K562 (cell line): ENCODE measurements around the gene ITPRIPL1. TPM values are rescaled to one million over a fixed set of nuclear protein-coding genes. Genes with fewer than 3 reads are reported as not detected.

Source experiments
- ATAC-seq: fragments of 200-7000 bp; cut with Tn5 transposase; 3 replicates; pipeline ENCODE4 v1.9.1; 2020; ENCODE audit warnings: moderate library complexity
- BruUV-seq: library from RNA; stranded (reverse); fragments of 400-500 nt; replicated peaks from 2 replicates; lab custom pipeline; 2021; lab: Mats Ljungman, UMichigan
- CTCF ChIA-PET: fragments of 300-600 bp; formaldehyde crosslinking; extraction: SDS; loops from one replicate; lab custom pipeline; 2021; ENCODE audit warnings: low intra/inter-chr PET ratio; lab: Yijun Ruan, JAX
- POLR2A ChIA-PET: fragments of 300-600, 350-650 bp; sonication (Branson Sonifier 250); formaldehyde crosslinking; extraction: SDS; loops from one replicate; lab custom pipeline; 2021; ENCODE audit warnings: antibody characterized with exemption, inconsistent platforms; lab: Yijun Ruan, JAX
- DNase-seq, 4 experiments: peaks; one replicate each; pipeline versions ENCODE4 v3.0.0 to v3.0.0-alpha.2; 2011 to 2018; ENCODE audit warnings: low spot score in 3 of 4, mixed read lengths in 3 of 4; ENCODE audit errors: extremely low read depth in 1 of 4
- FAIRE-seq: peaks from 2 replicates; lab custom pipeline; 2011; peaks lifted over from hg19 to GRCh38; lab: Jason Lieb, UNC
- H2AFZ ChIP-seq: 2 replicates; pipeline ENCODE4 v1.6.0; 2011; ENCODE audit warnings: low read depth, low read length, control low read depth, inconsistent platforms
- H3K27ac ChIP-seq: fragments of 200-600 bp; 3 replicates; pipeline ENCODE4 v1.8.0; 2011; ENCODE audit warnings: low read depth, mild to moderate bottlenecking, control low read depth, inconsistent platforms, low read length, moderate library complexity, mixed read lengths; ENCODE audit errors: extremely low read depth
- H3K27me3 ChIP-seq, 2 experiments: fragments of 300-600 bp in 1 of 2; 2 replicates in 1 of 2; 3 replicates in 1 of 2; pipeline versions ENCODE4 v1.6.0 to v1.8.0; 2011; ENCODE audit warnings: inconsistent platforms in 2 of 2, low read length in 2 of 2, mild to moderate bottlenecking in 1 of 2, mixed read lengths in 1 of 2, moderate library complexity in 1 of 2; ENCODE audit not compliant: control insufficient read depth in 2 of 2, insufficient read depth in 2 of 2
- H3K36me3 ChIP-seq: fragments of 300-600 bp; 3 replicates; pipeline ENCODE4 v1.8.0; 2011; ENCODE audit warnings: mild to moderate bottlenecking, low read length, inconsistent platforms; ENCODE audit not compliant: control insufficient read depth, insufficient read depth
- H3K4me1 ChIP-seq, 2 experiments: fragments of 200-600 bp in 1 of 2; replicated peaks in 1 of 2; 2 replicates in 1 of 2; 3 replicates in 1 of 2; pipeline versions ENCODE4 v1.5.1 to v1.8.0; 2011; ENCODE audit warnings: inconsistent platforms in 2 of 2, low read length in 2 of 2, mild to moderate bottlenecking in 1 of 2, mixed read lengths in 1 of 2, moderate library complexity in 1 of 2; ENCODE audit not compliant: control insufficient read depth in 2 of 2, insufficient read depth in 2 of 2
- H3K4me2 ChIP-seq: 2 replicates; pipeline ENCODE4 v1.6.1; 2011; ENCODE audit warnings: low read length, control low read depth, inconsistent platforms, mixed read lengths; ENCODE audit not compliant: insufficient read depth
- H3K4me3 ChIP-seq: fragments of 200-600 bp; sonication (generic), shearing (Covaris generic); 2 replicates; pipeline ENCODE4 v1.5.1; 2016; ENCODE audit warnings: control low read depth, inconsistent platforms
- H3K79me2 ChIP-seq: fragments of 200-600 bp; 3 replicates; pipeline ENCODE4 v1.8.0; 2011; ENCODE audit warnings: low read length, inconsistent platforms; ENCODE audit not compliant: control insufficient read depth, insufficient read depth
- H3K9ac ChIP-seq, 2 experiments: 2 replicates each; pipeline versions ENCODE4 v1.6.0 to v1.6.1; 2011; ENCODE audit warnings: low read depth in 2 of 2, low read length in 2 of 2, control low read depth in 1 of 2, inconsistent platforms in 1 of 2, mild to moderate bottlenecking in 1 of 2, mixed read lengths in 1 of 2; ENCODE audit not compliant: insufficient read depth in 1 of 2
- H3K9me1 ChIP-seq: one replicate; pipeline ENCODE4 v1.6.0; 2011; ENCODE audit warnings: inconsistent platforms, mild to moderate bottlenecking, low read length, moderate library complexity; ENCODE audit not compliant: control insufficient read depth, insufficient read depth
- H3K9me3 ChIP-seq: replicated peaks from 2 replicates; pipeline ENCODE4 v1.5.1; 2011; ENCODE audit warnings: low read depth, low read length, inconsistent platforms; ENCODE audit not compliant: control insufficient read depth, insufficient read depth
- H4K20me1 ChIP-seq: replicated peaks from 2 replicates; pipeline ENCODE4 v1.6.1; 2011; ENCODE audit warnings: low read length, inconsistent platforms, mixed read lengths; ENCODE audit not compliant: control insufficient read depth, insufficient read depth
- FOXJ2 ChIP-seq: fragments of 200-800 bp; sonication (Bioruptor generic); IDR thresholded peaks from 2 replicates; pipeline ENCODE4 v1.6.1; 2016; ENCODE audit warnings: missing genetic modification characterization, missing compliant biosample characterization
- GTF2A2 ChIP-seq: IDR thresholded peaks from 2 replicates; pipeline ENCODE4 v1.6.1; 2016; ENCODE audit warnings: mild to moderate bottlenecking, missing genetic modification characterization, missing compliant biosample characterization
- MED1 ChIP-seq: sonication (generic); formaldehyde crosslinking; IDR thresholded peaks from 2 replicates; pipeline ENCODE4 v1.8.1; 2023; ENCODE audit warnings: missing genetic modification reagents, borderline replicate concordance
- NCOA4 ChIP-seq: fragments of 450-650 bp; IDR thresholded peaks from 2 replicates; pipeline ENCODE4 v1.6.1; 2018; ENCODE audit warnings: mild to moderate bottlenecking; ENCODE audit not compliant: partially characterized antibody
- PHF20 ChIP-seq: fragments of 450-650 bp; IDR thresholded peaks from 2 replicates; pipeline ENCODE4 v1.6.1; 2018; ENCODE audit not compliant: partially characterized antibody
- TSC22D4 ChIP-seq: fragments of 450-650 bp; IDR thresholded peaks from 2 replicates; pipeline ENCODE4 v1.6.1; 2016; ENCODE audit warnings: missing genetic modification characterization, missing biosample characterization, control low read depth
- WGBS: fragments of 100-300 bp; shearing (Covaris generic); methylation state at CpG from one replicate; pipeline ENCODE4 v1.1.6; 2016; ENCODE audit warnings: low coverage, mixed read lengths; ENCODE audit not compliant: insufficient coverage; ENCODE audit errors: missing lambda C conversion rate; 5-methylcytosine and 5-hydroxymethylcytosine counted together
- in situ Hi-C: fragments of 300-500 bp; cut with MboI; formaldehyde crosslinking; loops from 4 replicates; pipeline ENCODE4 v1.15.0; 2018; ENCODE audit warnings: inconsistent platforms, mixed read lengths
- intact Hi-C: fragments of 100-400 bp; cut with micrococcal nuclease; formaldehyde crosslinking; loops from 2 replicates; pipeline ENCODE4 v1.14.2; 2022
- polyA plus RNA-seq, 8 experiments: library from polyadenylated mRNA; depleted of rRNA in 4 of 8; stranded (reverse) in 5 of 8; unstranded in 3 of 8; fragments of >200 nt; fragmentation: Nextera tagmentation in 2 of 8; fragmentation: Illumina TruSeq in 1 of 8; extraction: Ambion mirVana in 2 of 8; extraction: Trizol in 1 of 8; gene quantifications; 2 replicates each; pipeline versions ENCODE4 v1.2.1 to v1.2.3, GENCODE V29; 2011 to 2014; ENCODE audit warnings: inconsistent platforms in 1 of 8, missing spikeins in 1 of 8
- total RNA-seq, 7 experiments: library from RNA; depleted of rRNA in 6 of 7; stranded (reverse); fragments of >200 nt in 6 of 7; fragmentation: Illumina TruSeq in 2 of 7; extraction: Trizol in 2 of 7; gene quantifications; 2 replicates each; pipeline versions ENCODE4 v1.2.1 to v1.2.3, GENCODE V29; 2011 to 2021; ENCODE audit warnings: low replicate concordance in 1 of 7
- TF ChIP-seq, protein P1 (sequence below): fragments of 450-650 bp; formaldehyde crosslinking; IDR thresholded peaks from 2 replicates; pipeline ENCODE4 v1.4.0; 2022; ENCODE audit warnings: missing genetic modification characterization
- TF ChIP-seq, protein P2 (sequence below): sonication (generic); formaldehyde crosslinking; IDR thresholded peaks from 2 replicates; pipeline ENCODE4 v1.8.0; 2022; ENCODE audit warnings: mild to moderate bottlenecking, missing genetic modification reagents

The ITPRIPL1 gene
- total and polyA plus RNA-seq, 9 of the 15 experiments (the other 6 are each of a cell fraction or from before 2014, with no cell fraction given), result 0.99 to 9.0 (median 6.4) TPM

DNA sequence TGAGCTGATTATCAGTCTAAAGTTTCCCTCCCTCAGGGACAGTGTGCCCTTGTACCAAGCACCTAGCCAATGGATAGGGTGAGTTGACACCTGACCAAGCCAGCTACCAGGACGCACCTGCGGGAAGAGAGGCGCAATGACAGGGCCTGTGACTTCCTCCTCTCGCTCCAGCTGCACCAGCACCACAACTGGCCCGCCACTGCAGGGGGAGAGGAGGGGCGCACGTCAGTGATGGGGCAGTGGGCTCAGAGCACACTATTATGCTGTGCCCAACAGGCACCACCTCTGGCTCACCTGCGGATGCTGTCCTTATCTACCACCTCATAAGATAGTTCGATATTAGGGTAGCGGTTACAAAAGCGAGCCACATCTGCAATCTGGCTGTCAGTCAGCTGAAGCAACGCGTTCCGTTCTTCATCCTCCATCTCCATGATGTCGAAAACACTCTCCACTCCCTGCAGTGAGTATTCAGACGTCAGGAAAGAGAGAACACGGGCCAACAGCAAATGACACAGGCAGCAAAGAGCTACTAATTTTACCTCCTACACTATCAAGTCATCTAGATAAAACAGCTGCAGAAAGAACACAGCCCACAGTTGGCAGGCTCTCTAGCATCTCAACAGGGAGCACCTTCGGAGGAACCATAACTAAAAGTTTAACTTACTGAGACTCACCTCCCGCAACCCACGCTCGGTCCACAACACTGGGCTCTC lies 48.2 kb upstream of the ITPRIPL1 start:
- DNase-seq (no peak), FAIRE-seq (no peak), ATAC-seq (no peak)
- peaks cover 90% of the 10 kb centered on the region for H3K36me3 ChIP-seq
- no TSS peak for BruUV-seq
- H4K20me1 ChIP-seq, result peaks cover 3% of the 10 kb centered on the region; the same call in 1 of the 2 replicates
- 87% methylated on average over 19 of the region's 21 CpGs for WGBS
- H3K9me1 ChIP-seq, result no peaks in the 10 kb centered on the region
- no peak for TF ChIP-seq FOXJ2 (tag)
- in situ Hi-C loops (no loop called here), intact Hi-C loops (no loop called here)
- no peaks in the 10 kb centered on the region for H3K4me1 ChIP-seq
- ChIA-PET POLR2A (interaction anchor here (0.6 to 1.8 kb wide), 3 partner anchors 12 to 45 kb away, joined by 3 to 6 read pairs (median 3); no protein-coding TSS in a partner anchor), CTCF (no interaction called here)
- H3K27me3 ChIP-seq, result no peaks in the 10 kb centered on the region
- H2AFZ ChIP-seq, result no peak overlapping the region
- H3K27ac ChIP-seq, result no peak overlapping the region
- H3K79me2 ChIP-seq, result no peaks in the 10 kb centered on the region
- no peak overlapping the region for H3K4me2 ChIP-seq
- no peaks in the 10 kb centered on the region for H3K9me3 ChIP-seq
- H3K9ac ChIP-seq, result no peak overlapping the region
- H3K4me3 ChIP-seq, result no peak overlapping the region

DNA sequence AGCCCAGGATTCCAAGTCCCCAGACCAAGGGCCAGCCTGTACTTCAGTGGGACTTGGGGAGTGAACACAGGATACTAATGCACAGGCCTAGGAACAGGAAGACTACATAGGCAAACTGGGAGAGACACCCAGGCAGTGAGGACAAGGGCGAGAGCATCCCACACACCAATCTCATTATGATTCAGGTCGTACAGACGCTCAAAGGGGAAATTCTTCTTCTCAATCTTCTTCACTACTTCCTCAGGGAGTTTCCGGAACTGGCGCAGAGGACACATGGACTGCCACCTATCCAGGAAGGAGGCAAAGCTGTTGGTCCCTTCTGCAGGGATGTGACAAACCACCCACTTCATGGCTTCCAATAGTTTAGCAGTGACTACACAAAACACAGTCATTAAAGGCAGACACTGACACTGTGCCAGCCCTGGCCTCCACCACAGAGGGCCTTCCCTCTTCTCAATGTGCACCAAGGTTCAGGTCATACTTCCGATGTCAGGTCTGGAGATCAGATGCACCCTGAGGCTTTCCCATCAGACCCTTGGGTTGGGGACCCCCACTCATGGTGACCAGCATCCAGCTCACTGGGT lies 37.8 kb upstream of the ITPRIPL1 start:
- ATAC-seq (no peak), DNase-seq (no peak), FAIRE-seq (no peak)
- H3K79me2 ChIP-seq, result no peaks in the 10 kb centered on the region
- ChIA-PET POLR2A (interaction anchor here (0.6 to 4.1 kb wide), 3 partner anchors 9 to 19 kb away, joined by 3 to 15 read pairs (median 3); partner anchors contain the start of gene SNRNP200), CTCF (interaction anchor here (0.6 kb wide), 1 partner anchor 1418 kb away, joined by 5 read pairs; no protein-coding TSS in a partner anchor)
- H4K20me1 ChIP-seq, result no peaks in the 10 kb centered on the region
- no peaks in the 10 kb centered on the region for H3K4me1 ChIP-seq
- H3K9me3 ChIP-seq, result no peaks in the 10 kb centered on the region
- H3K27me3 ChIP-seq, result no peaks in the 10 kb centered on the region
- no peak overlapping the region for H3K27ac ChIP-seq
- H3K4me3 ChIP-seq, result no peak overlapping the region
- H2AFZ ChIP-seq, result no peak overlapping the region
- BruUV-seq, result no TSS peak
- H3K9me1 ChIP-seq, result no peaks in the 10 kb centered on the region
- in situ Hi-C loops, result no loop called here
- no peak overlapping the region for H3K9ac ChIP-seq
- intact Hi-C loops, result no loop called here
- 87% methylated on average over 6 of the region's 6 CpGs for WGBS
- no peak overlapping the region for H3K4me2 ChIP-seq
- H3K36me3 ChIP-seq, result peaks cover 100% of the 10 kb centered on the region
- TF ChIP-seq, protein P1, sequence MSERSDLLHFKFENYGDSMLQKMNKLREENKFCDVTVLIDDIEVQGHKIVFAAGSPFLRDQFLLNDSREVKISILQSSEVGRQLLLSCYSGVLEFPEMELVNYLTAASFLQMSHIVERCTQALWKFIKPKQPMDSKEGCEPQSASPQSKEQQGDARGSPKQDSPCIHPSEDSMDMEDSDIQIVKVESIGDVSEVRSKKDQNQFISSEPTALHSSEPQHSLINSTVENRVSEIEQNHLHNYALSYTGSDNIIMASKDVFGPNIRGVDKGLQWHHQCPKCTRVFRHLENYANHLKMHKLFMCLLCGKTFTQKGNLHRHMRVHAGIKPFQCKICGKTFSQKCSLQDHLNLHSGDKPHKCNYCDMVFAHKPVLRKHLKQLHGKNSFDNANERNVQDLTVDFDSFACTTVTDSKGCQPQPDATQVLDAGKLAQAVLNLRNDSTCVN (CRISPR knock-in tag), result no peak
- TF ChIP-seq, protein P2, sequence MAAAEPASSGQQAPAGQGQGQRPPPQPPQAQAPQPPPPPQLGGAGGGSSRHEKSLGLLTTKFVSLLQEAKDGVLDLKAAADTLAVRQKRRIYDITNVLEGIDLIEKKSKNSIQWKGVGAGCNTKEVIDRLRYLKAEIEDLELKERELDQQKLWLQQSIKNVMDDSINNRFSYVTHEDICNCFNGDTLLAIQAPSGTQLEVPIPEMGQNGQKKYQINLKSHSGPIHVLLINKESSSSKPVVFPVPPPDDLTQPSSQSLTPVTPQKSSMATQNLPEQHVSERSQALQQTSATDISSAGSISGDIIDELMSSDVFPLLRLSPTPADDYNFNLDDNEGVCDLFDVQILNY (CRISPR knock-in tag), result no peak
- TF ChIP-seq GTF2A2 (tag), result no peak
- no peak for TF ChIP-seq PHF20
- TF ChIP-seq TSC22D4 (tag), result no peak
- no peak for TF ChIP-seq NCOA4
- no peak for TF ChIP-seq MED1
